GM18909 (cell line): ENCODE data around the gene CADM2.
"Not testable (repeated sequence)": the region's sequence is repeated elsewhere in the genome, so short reads cannot be mapped to it uniquely, and the experiment has no call there.

ENCODE experiments used
- ATAC-seq: cut with Tn5 transposase; IDR thresholded peaks from one replicate; pipeline ENCODE4 v1.9.1; 2021; ENCODE audit warnings: mild to moderate bottlenecking; ENCODE audit not compliant: unreplicated experiment, poor library complexity

Gene CADM2

DNA sequence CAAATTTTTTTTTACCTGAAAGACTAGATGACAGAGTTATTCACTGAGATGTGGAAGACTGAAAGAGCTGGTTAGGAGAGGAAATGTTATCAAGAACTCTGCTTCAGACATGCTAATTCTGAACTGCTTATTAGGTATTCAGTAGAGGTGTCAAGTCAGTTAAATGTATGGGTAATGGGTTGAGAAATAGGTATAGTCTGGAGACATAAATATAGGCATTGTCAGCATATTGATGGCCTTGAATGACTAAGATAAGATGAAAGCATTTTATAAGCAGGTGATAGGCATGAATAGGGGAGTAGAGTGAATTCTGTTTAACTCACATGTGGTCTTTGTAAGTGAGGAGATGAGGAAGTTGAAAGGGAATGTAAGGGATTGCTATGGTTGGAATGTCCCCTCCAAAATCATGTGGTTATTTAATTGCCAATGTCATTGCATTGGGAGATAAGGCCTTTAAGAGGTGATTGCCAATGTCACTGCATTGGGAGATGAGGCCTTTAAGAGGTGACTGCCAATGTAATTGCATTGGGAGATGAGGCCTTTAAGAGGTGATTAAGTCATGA, 904.2 kb downstream of the CADM2 start:
- no peak for ATAC-seq

DNA sequence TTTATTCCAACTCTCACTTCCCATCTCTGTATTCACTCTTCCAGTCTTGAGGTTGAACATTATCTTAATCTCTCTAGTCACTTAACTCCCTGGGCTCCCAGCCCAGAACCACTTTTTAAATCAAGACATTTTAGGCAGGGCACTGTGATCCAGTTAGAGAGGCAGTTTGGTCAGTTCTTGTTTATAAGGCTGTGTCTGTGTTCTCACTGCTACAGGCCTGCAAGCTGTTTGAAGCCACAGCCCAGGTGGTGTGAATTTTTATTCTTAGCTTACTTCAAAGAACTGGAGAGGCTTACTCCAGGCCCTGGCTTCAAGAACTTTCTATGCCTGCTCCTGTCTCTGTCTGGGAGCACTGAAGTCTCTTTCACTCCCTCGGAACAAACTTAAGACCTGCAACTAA, 906.1 kb downstream of the CADM2 start:
- no peak for ATAC-seq

DNA sequence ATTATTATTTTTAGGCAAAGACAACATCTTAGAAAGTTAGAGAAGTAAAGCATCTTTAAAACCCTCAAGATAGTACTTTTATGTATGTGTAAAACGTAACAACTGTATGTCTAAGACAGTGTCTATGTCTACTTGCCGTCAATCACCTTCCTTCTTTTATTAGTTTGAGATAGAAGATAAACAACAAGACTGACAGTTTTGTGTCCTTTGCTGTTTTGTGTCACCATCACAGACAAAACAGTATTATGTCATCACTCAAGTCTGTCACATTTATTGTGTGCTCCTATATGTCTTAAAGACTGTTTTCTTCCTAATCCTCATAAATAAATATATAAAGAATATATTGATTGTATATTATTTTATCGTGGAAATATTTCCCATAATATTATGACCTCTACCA, 908.3 kb downstream of the CADM2 start:
- no peak for ATAC-seq

DNA sequence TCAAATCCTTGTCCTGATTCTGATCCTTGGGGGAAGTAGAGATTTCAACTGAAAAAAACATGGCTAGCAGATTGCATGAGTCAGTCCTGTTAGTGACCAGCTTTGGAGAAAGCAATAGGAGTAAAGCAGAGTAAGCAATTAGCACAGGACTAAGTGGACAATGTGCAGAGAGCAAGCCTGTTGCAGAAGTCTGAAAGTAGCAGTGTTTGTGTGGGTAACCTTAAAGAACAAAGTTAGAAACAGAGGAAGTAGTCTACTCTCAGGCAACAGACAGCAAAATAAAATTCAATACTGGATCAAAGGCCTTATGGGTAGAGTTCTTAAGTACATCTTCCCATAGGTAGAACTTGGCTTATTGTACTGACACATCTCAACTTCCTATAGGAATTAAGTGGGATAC, 916.8 kb downstream of the CADM2 start:
- no peak for ATAC-seq

DNA sequence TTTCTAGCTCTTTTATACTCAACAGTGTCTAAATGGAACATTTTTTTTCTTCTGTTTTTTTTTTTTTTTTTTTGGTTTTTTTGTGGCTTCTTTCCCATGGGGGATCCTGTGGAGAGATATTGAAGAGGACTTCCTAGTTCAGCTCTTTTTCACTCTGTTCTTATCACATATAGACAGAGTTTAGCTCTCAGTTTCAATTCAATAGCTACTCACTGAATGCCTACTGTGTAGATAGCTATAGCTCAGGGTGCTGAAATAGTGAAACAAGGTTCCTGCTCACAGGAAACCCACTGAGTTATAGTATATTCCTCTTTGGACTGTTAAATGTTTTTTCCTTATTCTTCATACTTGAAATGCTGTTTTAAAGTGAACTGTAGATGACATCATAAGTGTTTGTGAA, 918.8 kb downstream of the CADM2 start:
- no peak for ATAC-seq

DNA sequence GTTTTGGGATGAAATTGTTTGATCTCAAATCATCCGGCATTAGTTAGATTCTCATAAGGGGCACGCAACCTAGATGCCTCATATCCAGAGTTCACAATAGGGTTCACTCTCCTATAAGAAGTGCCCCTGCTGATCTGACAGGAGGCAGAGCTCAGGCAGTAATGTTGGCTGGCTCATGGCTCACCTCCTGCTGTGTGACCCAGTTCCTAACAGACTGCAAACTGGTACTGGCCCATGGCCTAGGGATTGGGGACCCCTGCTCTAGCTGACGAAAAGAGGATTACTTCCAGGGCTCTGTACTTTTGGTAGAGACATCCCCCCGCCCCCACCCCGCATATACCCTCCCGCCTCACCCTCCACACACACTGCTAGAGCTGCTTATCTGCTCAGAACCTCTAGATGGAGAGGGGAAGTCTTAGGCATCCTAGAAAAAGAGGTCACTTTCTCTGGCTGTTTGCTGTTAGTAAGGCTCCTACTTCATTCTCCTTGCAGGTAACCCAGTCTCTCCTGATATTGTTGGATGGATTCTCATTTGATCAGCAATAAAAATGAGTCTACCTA, 923.1 kb downstream of the CADM2 start:
- ATAC-seq, result no peak

DNA sequence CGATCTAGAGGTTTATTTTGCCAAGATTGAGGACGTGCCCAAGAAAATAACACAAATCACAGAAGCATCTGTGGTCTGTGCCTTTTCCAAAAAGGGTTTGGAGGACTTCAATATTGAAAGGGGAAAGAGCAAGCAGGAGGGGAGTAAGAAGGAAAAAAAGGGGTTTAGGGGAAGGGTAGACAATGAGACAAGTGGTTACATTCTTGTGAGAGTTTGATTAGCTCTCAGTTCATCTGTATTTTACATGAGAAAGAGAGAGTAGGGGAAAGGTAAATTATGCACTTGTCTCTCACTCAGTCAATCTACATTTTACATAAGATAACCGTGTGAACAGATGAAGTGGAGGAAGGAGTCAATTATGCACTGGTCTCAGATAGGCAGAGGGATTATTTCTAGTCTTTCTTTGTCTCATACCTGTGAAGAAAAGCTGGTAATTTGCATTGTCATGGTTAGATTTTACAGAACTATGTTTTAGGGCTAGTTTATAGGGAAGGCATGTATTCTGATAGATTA, 931.3 kb downstream of the CADM2 start:
- ATAC-seq, result no peak

DNA sequence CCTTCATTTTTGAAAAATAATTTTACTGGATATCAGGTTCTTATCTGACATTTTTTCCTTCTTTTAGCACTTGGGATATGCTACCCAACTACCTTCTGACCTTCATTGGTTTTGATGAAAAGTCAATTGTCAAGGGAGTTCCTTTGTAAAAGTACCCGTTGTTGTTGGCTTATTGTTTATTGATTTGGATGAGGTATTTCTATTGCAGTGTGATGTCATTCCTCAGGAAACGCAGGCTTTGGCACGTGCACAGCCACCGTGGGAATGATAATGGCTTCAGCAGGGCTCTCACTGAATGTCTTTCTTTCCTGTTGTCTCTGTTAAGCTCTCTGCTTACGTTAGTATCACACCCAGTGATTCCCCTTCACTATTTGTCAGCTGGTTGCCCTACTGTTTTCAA, 944.6 kb downstream of the CADM2 start:
- ATAC-seq, result no peak

DNA sequence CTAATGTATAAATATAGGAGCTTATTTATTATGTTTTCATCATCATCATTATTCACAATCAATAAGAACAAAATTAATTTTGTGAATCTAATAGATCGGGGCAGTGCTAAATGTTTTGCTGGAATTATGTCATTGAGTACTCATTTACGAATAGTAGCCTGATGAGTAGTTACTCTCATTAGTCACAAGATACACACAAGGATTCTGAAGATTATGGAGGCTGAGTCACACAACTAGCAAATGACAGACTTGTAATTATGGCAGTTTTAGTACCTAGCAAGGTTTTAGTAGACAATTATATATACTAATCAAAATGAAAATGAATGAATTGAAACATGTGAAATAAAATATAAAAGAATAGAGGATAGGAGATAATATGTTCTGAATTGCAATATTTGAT, 954.2 kb downstream of the CADM2 start:
- no peak for ATAC-seq

DNA sequence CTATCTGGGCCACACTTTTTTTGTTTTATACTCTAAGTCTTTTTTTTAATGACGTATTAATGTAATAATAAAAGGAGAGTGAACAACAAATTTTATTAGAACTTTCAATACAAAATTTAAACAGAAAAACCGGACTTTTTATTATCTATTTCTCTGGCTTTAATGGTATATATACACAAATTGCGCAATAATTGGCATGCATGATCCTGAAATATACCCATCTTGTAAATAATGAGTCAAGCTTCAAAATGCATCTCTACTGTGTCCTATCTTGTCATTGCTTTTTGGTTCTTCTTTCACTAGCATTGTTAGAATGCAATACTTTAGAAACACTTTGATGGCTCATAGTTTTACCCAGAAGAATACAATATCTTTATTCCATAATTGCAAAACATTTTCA, 963.6 kb downstream of the CADM2 start:
- no peak for ATAC-seq

DNA sequence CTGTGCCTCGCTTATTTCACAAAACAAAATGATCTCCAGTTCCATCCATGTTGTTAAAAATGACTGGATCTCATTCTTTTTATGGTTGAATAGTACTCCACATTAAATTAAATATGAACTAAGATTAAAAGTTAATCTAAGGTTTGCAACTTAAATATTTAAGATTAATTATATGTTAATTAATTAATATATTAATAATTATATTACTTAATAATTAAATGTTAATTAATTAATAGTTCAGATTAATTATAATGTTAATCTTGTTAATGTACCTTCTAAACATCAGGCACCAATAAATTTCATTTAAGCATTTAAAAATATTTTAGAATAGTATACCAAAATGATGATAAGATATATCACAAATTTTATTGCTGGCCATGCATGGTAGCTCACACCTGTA, 971.9 kb downstream of the CADM2 start:
- ATAC-seq, result no peak

DNA sequence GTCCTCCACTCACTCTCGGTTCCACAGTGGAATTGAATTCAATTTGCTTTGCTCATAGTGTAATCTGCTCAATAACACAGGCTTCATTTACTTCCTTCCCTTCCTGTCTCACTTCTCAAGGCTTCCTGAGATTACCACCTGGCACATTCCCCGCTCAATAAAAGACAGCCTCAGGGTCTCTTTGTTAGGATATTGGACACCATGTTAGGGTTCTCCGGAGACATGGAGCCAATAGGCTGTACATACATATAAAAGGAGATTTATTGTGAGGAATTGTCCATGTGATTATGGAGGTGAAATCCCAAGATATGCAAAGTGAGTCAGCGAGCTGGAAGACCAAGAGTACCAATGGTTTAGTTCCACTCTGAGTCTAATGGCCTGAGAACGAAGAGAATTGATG, 974.5 kb downstream of the CADM2 start:
- ATAC-seq, result no peak

DNA sequence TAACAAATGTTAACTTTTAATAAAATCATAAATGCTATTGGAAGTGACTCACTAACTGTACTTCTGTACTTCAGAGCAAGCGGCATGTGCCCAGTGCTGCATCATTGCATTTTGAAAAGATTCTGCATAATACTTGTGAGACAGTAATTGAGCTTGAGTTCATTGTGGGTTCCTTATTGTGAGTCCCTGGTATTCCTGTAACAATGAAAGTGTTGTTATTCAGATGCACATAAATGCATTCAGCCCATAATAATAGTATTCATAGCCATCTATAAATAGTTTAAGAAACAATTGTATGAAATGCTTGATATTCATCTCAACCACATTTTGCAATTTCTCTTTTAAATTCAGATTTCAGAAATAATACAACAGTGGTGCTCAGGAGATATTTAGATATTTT, 976.4 kb downstream of the CADM2 start:
- no peak for ATAC-seq

DNA sequence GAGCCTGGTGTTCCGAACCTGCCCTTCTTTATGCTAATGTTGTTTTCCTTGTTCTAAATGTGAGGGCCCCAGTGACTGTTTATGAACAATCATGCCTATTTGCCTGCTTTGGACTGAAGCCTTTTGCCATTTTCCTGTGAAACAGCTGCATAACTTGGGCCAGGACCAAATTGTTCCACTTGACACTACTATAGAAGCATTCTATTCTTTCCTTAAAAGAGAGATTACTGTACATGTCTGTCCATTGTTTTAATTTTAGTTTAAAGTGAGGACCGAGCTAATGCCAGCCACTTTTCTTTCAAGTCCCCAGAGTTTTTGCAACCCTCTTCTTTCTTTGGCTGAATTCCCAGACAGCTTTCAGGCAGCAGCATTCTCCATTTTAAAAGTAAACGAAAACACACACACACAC, 980.3 kb downstream of the CADM2 start:
- ATAC-seq, result no peak

DNA sequence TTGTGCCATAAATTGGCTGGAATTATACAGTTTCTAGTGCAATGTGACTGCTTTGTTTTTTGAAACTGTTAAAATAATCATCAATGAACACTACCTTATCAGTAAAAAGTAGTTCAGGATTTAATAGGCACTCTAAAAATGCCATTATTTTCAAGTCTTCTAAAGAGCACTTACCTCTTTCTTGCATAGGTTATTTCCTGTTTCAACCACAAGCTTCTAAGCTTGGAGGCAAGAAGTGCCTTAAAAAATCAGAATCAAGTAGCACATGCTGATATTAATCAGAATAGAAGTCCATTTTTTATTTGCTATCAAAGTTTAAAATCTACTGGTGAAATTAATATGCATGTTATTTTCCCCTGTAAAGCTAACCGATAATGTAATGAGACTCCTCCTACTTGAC, 991.6 kb downstream of the CADM2 start:
- no peak for ATAC-seq

DNA sequence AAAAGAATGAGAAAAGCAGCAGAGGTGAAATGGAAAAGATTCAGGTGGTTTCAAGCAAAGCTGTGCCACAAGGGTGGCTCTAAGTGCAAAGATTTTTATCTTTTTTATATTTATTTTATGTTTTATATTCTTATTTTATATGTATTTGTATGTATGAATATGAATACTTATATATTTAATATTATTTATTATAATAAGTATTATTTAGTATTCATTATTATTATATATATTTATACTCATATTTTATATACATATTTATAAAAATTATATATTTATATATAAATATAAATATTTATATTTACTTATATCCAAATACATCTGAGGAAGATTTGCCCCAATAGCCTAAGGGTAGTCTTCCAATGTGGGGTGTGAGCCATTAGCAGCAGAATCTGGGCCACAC, 1002.0 kb downstream of the CADM2 start:
- no peak for ATAC-seq

DNA sequence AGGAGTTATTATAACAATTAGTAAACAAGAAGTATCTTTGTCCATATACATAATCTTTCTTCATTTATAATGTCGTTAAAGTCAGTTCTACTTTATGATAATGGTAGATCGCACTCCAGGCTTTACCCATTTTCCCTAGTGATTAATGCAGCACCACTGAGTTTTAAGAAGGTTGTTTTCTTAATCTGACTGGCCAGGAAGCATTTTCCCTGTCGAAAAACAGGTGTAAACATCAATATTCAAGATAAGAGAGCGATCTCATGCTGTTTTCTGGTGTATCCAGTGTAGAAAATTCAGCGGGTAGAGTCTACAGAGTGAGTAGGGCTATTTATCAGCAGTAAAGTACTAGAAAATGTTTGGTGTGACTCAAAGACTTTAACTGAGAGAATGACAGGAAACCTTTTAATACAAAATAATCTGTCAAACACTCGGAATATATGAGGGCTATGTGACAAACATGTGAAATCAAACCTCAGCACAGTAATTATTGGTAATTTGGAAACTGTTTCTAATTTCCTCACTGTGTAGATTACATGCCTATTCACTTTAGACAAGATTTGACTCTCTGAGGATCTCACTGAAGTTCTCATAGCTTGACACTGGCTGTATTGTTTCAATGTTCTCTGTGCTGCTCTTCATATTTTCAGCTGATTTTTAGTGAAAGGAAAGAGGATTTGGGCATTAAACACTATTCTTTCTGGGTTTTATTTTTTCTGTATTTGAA, 1019.0 kb downstream of the CADM2 start:
- no peak for ATAC-seq

DNA sequence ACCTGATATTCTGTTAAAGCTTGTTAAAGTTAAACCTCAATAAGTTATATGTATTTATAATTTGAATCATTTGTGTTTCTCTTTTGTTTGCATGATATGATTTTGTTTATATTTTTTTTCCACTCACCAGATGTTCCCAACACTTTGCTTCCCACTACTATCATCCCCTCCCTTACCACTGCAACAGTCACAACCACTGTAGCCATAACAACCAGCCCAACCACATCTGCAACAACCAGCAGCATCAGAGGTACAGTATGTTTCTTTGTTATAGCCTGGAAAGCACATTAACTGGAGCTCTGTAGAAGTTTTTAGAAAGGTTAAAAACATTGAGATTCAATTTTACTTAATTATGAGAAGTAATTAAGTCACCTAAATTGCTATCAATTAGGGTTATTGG, 1020.2 kb downstream of the CADM2 start:
- no peak for ATAC-seq

DNA sequence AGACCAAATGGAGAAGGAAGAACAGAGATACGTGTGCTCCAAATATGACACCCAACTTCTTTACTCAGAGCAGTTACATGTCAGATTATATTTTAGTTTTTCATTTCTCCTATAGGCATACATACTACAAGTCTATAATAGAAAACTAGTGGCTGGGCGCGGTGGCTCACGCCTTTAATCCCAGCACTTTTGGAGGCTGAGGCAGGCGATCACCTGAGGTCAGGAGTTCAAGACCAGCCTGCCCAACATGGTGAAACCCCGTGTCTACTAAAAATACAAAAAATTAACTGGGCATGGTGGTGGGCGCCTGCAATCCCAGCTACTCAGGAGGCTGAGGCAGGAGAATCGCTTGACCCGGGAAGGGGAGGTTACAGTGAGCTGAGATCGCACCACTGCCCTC, 1030.8 kb downstream of the CADM2 start:
- not testable (repeated sequence) for ATAC-seq

DNA sequence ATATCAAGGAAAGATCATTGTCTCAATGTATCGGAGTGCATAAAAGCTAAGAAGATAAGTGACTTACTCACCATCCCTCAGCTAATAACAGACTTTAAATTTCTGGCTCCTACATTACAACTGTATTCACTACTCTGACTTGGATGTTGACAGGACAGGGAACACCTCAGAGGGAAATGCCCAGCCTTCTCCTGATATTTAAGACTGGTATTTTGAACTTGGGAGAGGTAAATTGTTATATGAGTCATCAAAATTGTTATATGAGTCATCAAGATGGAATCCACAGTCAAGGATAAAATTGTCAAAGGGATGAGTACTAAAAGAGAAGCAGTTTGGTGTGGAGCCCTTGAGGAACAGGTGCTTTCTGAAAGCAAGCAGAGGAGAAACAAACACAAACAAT, 1070.8 kb downstream of the CADM2 start:
- no peak for ATAC-seq

DNA sequence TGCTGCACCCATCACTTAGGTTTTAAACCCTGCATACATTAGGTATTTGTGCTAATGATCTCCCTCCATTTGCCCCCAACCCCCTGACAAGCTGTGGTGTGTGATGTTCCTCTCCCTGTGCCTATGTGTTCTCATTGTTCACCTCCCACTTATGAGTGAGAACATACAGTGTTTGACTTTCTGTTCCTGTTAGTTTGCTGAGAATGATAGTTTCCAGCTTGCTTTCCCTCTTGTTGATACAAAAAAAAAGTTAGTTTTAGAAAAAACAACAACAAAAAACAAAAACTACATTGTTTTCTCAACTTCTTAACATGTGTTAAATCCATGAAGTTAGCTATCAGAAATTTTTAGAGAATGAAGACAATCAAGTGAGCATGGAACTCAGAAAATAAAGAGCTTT, 1079.1 kb downstream of the CADM2 start:
- ATAC-seq, result no peak
